GM12878 (cell line): ENCODE measurements around the gene RHBDF2.

Source experiments
- CTCF ChIP-seq, 3 experiments: IDR thresholded peaks in 2 of 3; conservative IDR thresholded peaks in 1 of 3; 2 replicates each; pipeline ENCODE4 v1.5.1; 2011; ENCODE audit warnings: low read depth in 3 of 3, low read length in 3 of 3, mild to moderate bottlenecking in 3 of 3, control low read depth in 2 of 3, moderate library complexity in 2 of 3, inconsistent platforms in 1 of 3, mixed read lengths in 1 of 3; ENCODE audit not compliant: control insufficient read depth in 2 of 3, insufficient read depth in 1 of 3; ENCODE audit errors: extremely low read depth in 1 of 3
- EZH2 ChIP-seq: IDR thresholded peaks from 2 replicates; pipeline ENCODE4 v1.6.1; 2012; ENCODE audit warnings: low read depth, mild to moderate bottlenecking, control low read depth, inconsistent platforms, low read length, borderline replicate concordance; ENCODE audit not compliant: control insufficient read depth
- IRF4 ChIP-seq: IDR thresholded peaks from 2 replicates; pipeline ENCODE4 v1.6.1; 2011; ENCODE audit warnings: low read depth, low read length
- JUND ChIP-seq: IDR thresholded peaks from 2 replicates; pipeline ENCODE4 v1.6.1; 2012; ENCODE audit warnings: low read depth, mild to moderate bottlenecking, low read length, improper control_type of control experiment, moderate library complexity
- NFYB ChIP-seq: IDR thresholded peaks from 2 replicates; pipeline ENCODE4 v1.6.1; 2011; ENCODE audit warnings: low read depth, mild to moderate bottlenecking, low read length, improper control_type of control experiment, moderate library complexity; ENCODE audit not compliant: insufficient read depth
- PBX3 ChIP-seq: IDR thresholded peaks from 2 replicates; pipeline ENCODE4 v1.6.1; 2011; ENCODE audit warnings: mild to moderate bottlenecking, low read depth, low read length, moderate library complexity; ENCODE audit not compliant: insufficient replicate concordance
- POLR2AphosphoS5 ChIP-seq: IDR thresholded peaks from 2 replicates; pipeline ENCODE4 v1.6.1; 2011; ENCODE audit warnings: mild to moderate bottlenecking, low read length, inconsistent platforms
- TAF1 ChIP-seq: IDR thresholded peaks from 2 replicates; pipeline ENCODE4 v1.6.1; 2011; ENCODE audit warnings: mild to moderate bottlenecking, low read depth, low read length, borderline replicate concordance
- USF2 ChIP-seq: IDR thresholded peaks from 2 replicates; pipeline ENCODE4 v1.6.1; 2011; ENCODE audit warnings: low read depth, low read length, improper control_type of control experiment, borderline replicate concordance

GRCh38 chr17:76511668-76512365 is 10.6 kb upstream of the RHBDF2 start:
- TF ChIP-seq JUND (no peak), PBX3 (no peak), POLR2AphosphoS5 (no peak), USF2 (no peak), IRF4 (no peak), CTCF (IDR thresholded peaks at IDR 0.05 in 2 of 3, conservative IDR thresholded peaks at IDR 0.05 in 1 of 3; ENCODE audit: control insufficient read depth in 2 of 3, extremely low read depth in 1 of 3, insufficient read depth in 1 of 3, low read depth in 3 of 3, low read length in 3 of 3) (no peak), TAF1 (no peak), NFYB (no peak), EZH2 (no peak)
